ENCODE data around the gene GOLT1A. TPM values are rescaled to one million over a fixed set of nuclear protein-coding genes. Genes with fewer than 3 reads are reported as not detected.

Gene GOLT1A
- total and polyA plus RNA-seq, 2 donors (not counting 1 experiment from before 2014, with no cell fraction given), result not detected

DNA sequence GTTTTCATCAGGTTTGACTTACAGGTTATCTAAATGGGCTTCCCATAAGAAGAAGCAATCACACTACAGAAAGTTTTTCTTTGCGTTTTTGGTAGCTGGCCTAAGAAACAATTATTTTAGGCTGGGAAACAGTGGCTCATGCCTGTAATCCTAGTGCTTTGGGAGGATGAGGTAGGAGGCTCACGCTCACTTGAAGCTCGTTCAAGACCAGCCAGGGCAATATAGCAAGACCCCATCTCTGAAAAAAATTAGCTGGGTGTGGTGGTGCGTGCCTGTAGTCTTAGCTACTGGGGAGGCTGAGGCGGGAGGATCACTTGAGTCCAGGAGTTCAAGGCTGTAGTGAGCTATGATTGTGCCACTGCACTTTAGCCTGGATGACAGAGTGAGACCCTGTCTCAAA, 46.1 kb downstream of the GOLT1A start:
- peaks cover 12% of the 10 kb centered on the region for H3K9me3 Mint-ChIP-seq (ENCODE audit: insufficient read depth)
- DNase-seq (no peak), ATAC-seq (ENCODE audit: low read depth) (no peak)
- Histone ChIP-seq H3K4me3 (ENCODE audit: control extremely low read depth in 1 of 5, extremely low read depth in 1 of 5, insufficient read depth in 1 of 5, low read depth in 2 of 5, low read length in 4 of 5) (no peak overlapping the region), H3K4me2 (replicated peaks; ENCODE audit: low read depth, low read length, poor library complexity, severe bottlenecking) (no peak overlapping the region), H3K9ac (ENCODE audit: low read length) (no peak overlapping the region), H3K27ac (ENCODE audit: low read length in 2 of 2) (no peak overlapping the region), H3K79me2 (ENCODE audit: control insufficient read depth, insufficient read depth, low read length) (no peaks in the 10 kb centered on the region), H3K9me3 (ENCODE audit: control extremely low read depth in 1 of 3, control insufficient read depth in 2 of 3, insufficient read depth in 1 of 3, low read length in 2 of 3) (peaks cover 11 to 41% (median 37%) of the 10 kb centered on the region in 3 donors), H3K4me1 (ENCODE audit: control insufficient read depth in 2 of 2, insufficient read depth in 2 of 2, low read length in 2 of 2) (no peaks in the 10 kb centered on the region), H3K27me3 (replicated peaks in 1 of 4; ENCODE audit: control extremely low read depth in 1 of 4, control insufficient read depth in 3 of 4, insufficient read depth in 4 of 4, low read length in 3 of 4) (peaks cover 0 to 9% (median 2%) of the 10 kb centered on the region in 4 experiments), H4K20me1 (ENCODE audit: control insufficient read depth, insufficient read depth, low read length, poor library complexity, severe bottlenecking) (no peaks in the 10 kb centered on the region), H3K36me3 (replicated peaks in 1 of 2; ENCODE audit: control extremely low read depth in 1 of 2, control insufficient read depth in 1 of 2, extremely low read depth in 1 of 2, insufficient read depth in 2 of 2, low read length in 1 of 2) (no peaks in the 10 kb centered on the region), H2AFZ (ENCODE audit: insufficient read depth, low read depth, low read length, poor library complexity, severe bottlenecking) (no peak overlapping the region)
- ChIA-PET CTCF (interaction anchor here (1.1 to 1.5 kb wide), 4 partner anchors 11 to 195 kb away, joined by 3 to 5 read pairs (median 4); partner anchors contain the start of gene ETNK2), POLR2A (no interaction called here)
- TF ChIP-seq, protein P1, sequence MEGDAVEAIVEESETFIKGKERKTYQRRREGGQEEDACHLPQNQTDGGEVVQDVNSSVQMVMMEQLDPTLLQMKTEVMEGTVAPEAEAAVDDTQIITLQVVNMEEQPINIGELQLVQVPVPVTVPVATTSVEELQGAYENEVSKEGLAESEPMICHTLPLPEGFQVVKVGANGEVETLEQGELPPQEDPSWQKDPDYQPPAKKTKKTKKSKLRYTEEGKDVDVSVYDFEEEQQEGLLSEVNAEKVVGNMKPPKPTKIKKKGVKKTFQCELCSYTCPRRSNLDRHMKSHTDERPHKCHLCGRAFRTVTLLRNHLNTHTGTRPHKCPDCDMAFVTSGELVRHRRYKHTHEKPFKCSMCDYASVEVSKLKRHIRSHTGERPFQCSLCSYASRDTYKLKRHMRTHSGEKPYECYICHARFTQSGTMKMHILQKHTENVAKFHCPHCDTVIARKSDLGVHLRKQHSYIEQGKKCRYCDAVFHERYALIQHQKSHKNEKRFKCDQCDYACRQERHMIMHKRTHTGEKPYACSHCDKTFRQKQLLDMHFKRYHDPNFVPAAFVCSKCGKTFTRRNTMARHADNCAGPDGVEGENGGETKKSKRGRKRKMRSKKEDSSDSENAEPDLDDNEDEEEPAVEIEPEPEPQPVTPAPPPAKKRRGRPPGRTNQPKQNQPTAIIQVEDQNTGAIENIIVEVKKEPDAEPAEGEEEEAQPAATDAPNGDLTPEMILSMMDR (IDR thresholded peaks at IDR 0.05), result no peak
- no peak for TF ChIP-seq EZH2 (IDR thresholded peaks at IDR 0.05; ENCODE audit: borderline replicate concordance, insufficient read depth, low read depth, low read length, poor library complexity, severe bottlenecking)
- H3K27ac Mint-ChIP-seq, result no peak overlapping the region
- H3K4me3 Mint-ChIP-seq, result no peak overlapping the region
- H3K27me3 Mint-ChIP-seq, result peaks cover 10% of the 10 kb centered on the region
- H3K4me1 Mint-ChIP-seq, result no peaks in the 10 kb centered on the region
- intact Hi-C loops (cut with micrococcal nuclease), result no loop called here
- WGBS (ENCODE audit: insufficient coverage), result 88% methylated on average over 3 of the region's 5 CpGs

DNA sequence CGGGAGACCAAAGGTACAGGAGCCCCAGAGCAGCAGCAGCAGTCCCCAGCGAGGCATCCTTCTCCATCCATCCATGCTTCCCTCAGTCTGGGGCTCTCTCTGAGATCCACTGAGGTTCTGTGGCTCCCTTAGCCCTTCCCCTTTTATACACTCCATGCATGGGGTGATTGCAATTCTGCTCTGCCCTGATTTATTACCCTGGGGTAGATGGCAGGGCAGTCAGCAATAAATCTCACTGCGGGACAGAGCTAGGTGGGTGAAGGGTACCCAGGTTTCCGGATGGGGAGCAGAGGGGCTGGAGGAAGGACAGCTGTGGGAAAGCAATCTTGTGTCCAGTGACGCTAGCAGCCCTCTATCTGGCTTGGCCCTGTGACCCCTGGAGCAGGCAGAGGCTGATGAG, 47.6 kb downstream of the GOLT1A start, which contains the start of gene REN:
Gene REN (minus strand): TSS at position 119 of the 400 bp plus-strand sequence. CDS start 44 bp downstream, at position 75.
- Histone ChIP-seq H3K4me2 (replicated peaks; ENCODE audit: low read depth, low read length, poor library complexity, severe bottlenecking) (no peak within 1 kb of the TSS), H3K4me1 (ENCODE audit: control insufficient read depth in 2 of 2, insufficient read depth in 2 of 2, low read length in 2 of 2) (no peaks in the 10 kb centered on the region), H3K36me3 (replicated peaks in 1 of 2; ENCODE audit: control extremely low read depth in 1 of 2, control insufficient read depth in 1 of 2, extremely low read depth in 1 of 2, insufficient read depth in 2 of 2, low read length in 1 of 2) (no peaks in the 10 kb centered on the region), H3K79me2 (ENCODE audit: control insufficient read depth, insufficient read depth, low read length) (no peaks in the 10 kb centered on the region), H3K4me3 (ENCODE audit: control extremely low read depth in 1 of 5, extremely low read depth in 1 of 5, insufficient read depth in 1 of 5, low read depth in 2 of 5, low read length in 4 of 5) (no peak within 1 kb of the TSS), H3K27ac (ENCODE audit: low read length in 2 of 2) (no peak within 1 kb of the TSS), H3K27me3 (replicated peaks in 1 of 4; ENCODE audit: control extremely low read depth in 1 of 4, control insufficient read depth in 3 of 4, insufficient read depth in 4 of 4, low read length in 3 of 4) (peaks cover 0 to 12% (median 3%) of the 10 kb centered on the region in 4 experiments), H3K9me3 (ENCODE audit: control extremely low read depth in 1 of 3, control insufficient read depth in 2 of 3, insufficient read depth in 1 of 3, low read length in 2 of 3) (peaks cover 11 to 33% (median 31%) of the 10 kb centered on the region in 3 donors), H4K20me1 (ENCODE audit: control insufficient read depth, insufficient read depth, low read length, poor library complexity, severe bottlenecking) (no peaks in the 10 kb centered on the region), H3K9ac (ENCODE audit: low read length) (no peak within 1 kb of the TSS), H2AFZ (ENCODE audit: insufficient read depth, low read depth, low read length, poor library complexity, severe bottlenecking) (no peak within 1 kb of the TSS)
- intact Hi-C loops (cut with micrococcal nuclease), result no loop called here
- no peak within 1 kb of the TSS for H3K4me3 Mint-ChIP-seq
- H3K4me1 Mint-ChIP-seq, result no peaks in the 10 kb centered on the region
- 33% methylated on average over 5 of the region's 5 CpGs for WGBS (ENCODE audit: insufficient coverage)
- DNase-seq, result no peak
- H3K9me3 Mint-ChIP-seq (ENCODE audit: insufficient read depth), result peaks cover 8% of the 10 kb centered on the region
- POLR2A ChIA-PET, result no interaction called here
- H3K27ac Mint-ChIP-seq, result no peak within 1 kb of the TSS
- ATAC-seq (ENCODE audit: low read depth), result no peak
- CTCF ChIA-PET, result interaction anchor here (0.6 to 1.5 kb wide), 3 partner anchors 41 to 559 kb away, joined by 4 to 5 read pairs (median 5); no protein-coding TSS in a partner anchor
- peaks cover 13% of the 10 kb centered on the region for H3K27me3 Mint-ChIP-seq
- TF ChIP-seq EZH2 (IDR thresholded peaks at IDR 0.05; ENCODE audit: borderline replicate concordance, insufficient read depth, low read depth, low read length, poor library complexity, severe bottlenecking), result no peak
- TF ChIP-seq, protein P1 (IDR thresholded peaks at IDR 0.05), result no peak
